GM21423 (cell line): ENCODE results near the gene COLEC12.
A peak's percentile ranks its signal among the peaks of the same experiment; 100 is the strongest.

Source experiments
- ATAC-seq: cut with Tn5 transposase; IDR thresholded peaks from one replicate; pipeline ENCODE4 v1.9.1; 2021; ENCODE audit warnings: mild to moderate bottlenecking, moderate library complexity; ENCODE audit not compliant: unreplicated experiment

COLEC12 gene

DNA sequence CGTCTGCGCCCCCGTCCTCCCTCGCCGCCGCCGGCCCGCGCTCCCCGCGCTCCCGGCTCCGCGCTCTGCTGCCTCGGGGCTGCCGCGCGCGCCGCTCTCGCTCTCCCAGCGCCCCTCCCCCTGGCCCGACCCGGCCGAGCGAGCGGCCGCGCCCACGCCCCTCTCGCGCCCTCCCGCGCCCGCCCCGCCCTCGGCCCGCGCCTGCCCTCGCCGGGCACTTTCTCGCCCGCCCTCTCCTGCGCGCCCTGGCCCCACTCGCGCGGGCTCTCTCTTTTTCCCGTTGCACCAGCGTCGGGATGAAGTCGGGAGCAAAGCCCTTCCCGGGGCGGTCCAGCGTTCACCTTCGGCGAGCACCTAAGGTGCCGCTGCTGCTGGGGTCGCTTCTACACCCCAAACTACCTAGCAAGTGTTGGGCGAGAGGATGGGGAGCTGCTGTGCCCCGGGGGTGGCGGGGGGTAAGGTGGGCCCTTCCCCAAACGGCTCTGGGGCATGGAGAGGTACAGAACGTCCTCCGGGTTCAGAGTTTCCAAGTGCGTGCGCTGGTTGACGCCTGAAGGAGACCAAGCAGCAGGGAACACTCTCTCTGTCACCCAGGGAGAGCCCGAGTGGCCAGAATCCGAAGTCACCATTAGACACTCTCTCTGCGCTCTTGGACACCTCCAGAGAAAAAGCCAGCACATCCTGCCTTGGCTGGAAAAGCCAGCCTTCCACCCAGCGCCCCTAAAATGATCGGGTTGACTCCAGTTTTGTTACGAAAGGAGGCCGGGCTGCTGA lies at the start of gene COLEC12:
Gene COLEC12 (minus strand): TSS at position 70 of the 774 bp plus-strand sequence. CDS start 187 bp downstream, outside the sequence.
- ATAC-seq = no peak

GRCh38 chr18:549967-550366 lies 49.5 kb upstream of the COLEC12 start:
- ATAC-seq = no peak

GRCh38 chr18:543447-544078 lies 43.1 kb upstream of the COLEC12 start:
- ATAC-seq = no peak

DNA sequence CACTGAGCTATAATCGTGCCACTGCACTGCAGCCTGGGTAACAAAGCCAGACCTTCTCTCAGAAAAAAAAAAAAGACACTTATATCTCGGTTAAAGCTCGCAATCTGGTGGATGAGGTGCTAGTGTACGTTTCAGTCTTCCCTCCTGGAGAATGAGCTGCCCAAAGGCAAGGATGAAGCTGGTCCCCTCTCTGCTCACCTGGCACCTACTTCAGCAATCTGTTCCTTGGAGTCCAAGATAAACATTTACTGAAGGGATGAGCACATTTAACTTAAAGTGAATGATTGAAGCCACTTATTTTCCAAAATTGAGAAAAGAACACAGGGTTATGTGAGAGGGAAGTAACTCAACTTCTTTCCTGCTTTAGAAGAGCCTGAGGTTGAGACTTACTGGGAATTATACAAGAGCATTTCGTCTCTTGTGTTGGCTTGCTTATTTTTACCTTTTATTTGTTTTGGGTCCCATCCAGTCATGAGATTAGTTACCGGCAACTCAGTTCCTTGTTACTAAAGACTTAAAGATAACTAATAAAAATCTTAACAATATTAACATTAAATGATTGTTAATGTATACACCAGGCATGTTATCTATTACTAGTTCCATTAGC lies 33.6 kb upstream of the COLEC12 start:
- ATAC-seq = no peak

- no peak for ATAC-seq
Observed at GRCh38 chr18:532632-533031, 32.1 kb upstream of the COLEC12 start.

GRCh38 chr18:532018-532417 lies 31.5 kb upstream of the COLEC12 start:
- ATAC-seq = no peak

GRCh38 chr18:527146-527545 lies 26.6 kb upstream of the COLEC12 start:
- ATAC-seq = no peak

DNA sequence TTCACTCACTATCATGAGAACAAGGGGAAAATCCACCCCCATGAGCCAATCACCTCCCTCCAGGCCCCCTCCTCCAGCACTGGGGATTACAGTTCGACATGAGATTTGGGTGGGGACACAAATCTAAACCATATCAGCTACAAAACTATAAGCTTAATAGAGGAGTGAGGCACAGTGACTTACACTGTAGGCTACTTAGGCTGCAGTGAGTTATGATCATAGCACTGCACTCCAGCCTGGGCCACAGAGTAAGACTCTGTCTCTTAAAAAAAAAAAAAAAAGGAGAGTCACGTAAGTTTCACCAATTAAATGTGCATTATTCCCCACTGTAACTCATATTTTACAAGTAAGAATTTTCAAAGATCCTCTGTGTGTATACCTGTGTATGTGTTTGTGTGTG lies 26.2 kb upstream of the COLEC12 start:
- no peak for ATAC-seq

- no peak for ATAC-seq
Observed at GRCh38 chr18:525036-525797, 24.7 kb upstream of the COLEC12 start.

- peak; percentile 70 for ATAC-seq
Observed at GRCh38 chr18:524466-524865, 24.0 kb upstream of the COLEC12 start.

GRCh38 chr18:523561-523960 lies 23.1 kb upstream of the COLEC12 start:
- ATAC-seq = no peak

- peak; percentile 91 for ATAC-seq
Observed at GRCh38 chr18:519019-519879, 18.7 kb upstream of the COLEC12 start.

DNA sequence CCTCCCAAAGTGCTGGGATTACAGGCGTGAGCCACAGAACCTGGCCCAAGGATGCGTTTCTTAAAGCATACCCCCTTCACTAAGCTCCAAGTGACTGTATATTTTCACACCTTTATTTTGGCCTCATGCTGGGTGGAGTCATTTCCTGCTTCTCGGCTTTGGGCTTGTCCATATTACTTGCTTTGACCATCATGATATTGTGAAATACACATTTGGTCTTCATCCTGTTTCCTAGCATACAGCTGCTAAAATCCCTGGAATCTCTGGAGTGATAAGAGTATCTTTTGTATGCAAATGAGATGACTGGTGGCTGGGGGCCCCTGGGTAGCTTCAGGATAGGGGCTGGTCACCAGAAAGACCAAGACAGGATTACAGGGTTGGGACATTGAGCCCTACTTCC lies 17.6 kb upstream of the COLEC12 start:
- no peak for ATAC-seq

GRCh38 chr18:515838-516237 lies 15.3 kb upstream of the COLEC12 start:
- ATAC-seq = no peak

GRCh38 chr18:515156-515815 lies 14.8 kb upstream of the COLEC12 start:
- ATAC-seq = no peak

- no peak for ATAC-seq
Observed at GRCh38 chr18:513826-514530, 13.5 kb upstream of the COLEC12 start.

DNA sequence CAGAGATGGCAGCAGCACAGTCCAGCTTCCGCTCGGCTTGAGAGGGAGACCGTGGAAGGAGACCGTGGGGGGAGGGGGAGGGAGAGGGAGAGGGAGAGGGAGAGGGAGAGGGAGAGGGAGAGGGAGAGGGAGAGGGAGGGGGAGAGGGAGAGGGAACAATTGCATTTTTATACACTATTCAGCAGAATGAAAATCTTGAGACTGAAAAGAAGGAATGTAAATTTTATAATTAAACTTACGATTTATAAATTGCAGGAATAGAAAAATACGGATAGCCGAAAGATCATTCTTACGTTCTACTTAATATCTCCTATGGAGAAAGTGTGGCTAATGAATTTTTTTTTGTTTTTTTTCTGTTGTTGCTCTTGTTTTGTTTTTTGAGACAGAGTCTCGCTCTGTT lies 12.5 kb upstream of the COLEC12 start:
- ATAC-seq = no peak

GRCh38 chr18:508835-509234 lies 8.3 kb upstream of the COLEC12 start:
- ATAC-seq = no peak

DNA sequence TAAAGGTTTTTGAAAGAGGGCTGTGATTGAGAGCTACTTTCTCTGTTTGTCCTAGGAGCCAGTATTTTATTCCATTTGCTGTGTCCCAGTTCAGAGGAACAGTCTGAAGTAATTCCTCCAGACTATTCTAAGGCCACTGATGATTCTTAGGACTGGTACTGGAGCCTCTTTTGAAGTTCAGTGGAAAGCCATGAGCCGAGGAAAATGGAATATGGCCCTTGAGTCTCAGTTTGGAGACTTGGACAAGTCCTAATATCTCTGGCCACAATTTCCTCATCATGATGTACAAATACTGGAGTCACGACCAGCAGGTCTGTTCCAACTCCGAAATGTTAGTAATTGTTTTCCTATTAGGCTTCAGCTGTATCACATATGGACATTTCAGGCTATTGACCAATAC lies 7.1 kb upstream of the COLEC12 start:
- no peak for ATAC-seq
